GM23338 (cell line): ENCODE results near the gene RIMS4. TPM values are rescaled to one million over a fixed set of nuclear protein-coding genes. Genes with fewer than 3 reads are reported as not detected.
A peak's percentile ranks its signal among the peaks of the same experiment; 100 is the strongest.

ENCODE experiments used
- ATAC-seq: fragments of 200-7000 bp; cut with Tn5 transposase; 3 replicates; pipeline ENCODE4 v1.9.1; 2020
- DNase-seq: peaks from one replicate; pipeline ENCODE4 v3.0.0-alpha.2; 2015; ENCODE audit warnings: low spot score
- H2AFZ ChIP-seq: fragments of 200-600 bp; sonication (generic); 2 replicates; pipeline ENCODE4 v1.8.0; 2016; ENCODE audit warnings: antibody characterized with exemption, mild to moderate bottlenecking, moderate library complexity
- H3F3A ChIP-seq: fragments of 200-600 bp; sonication (generic); replicated peaks from 2 replicates; pipeline ENCODE4 v1.8.0; 2017; ENCODE audit warnings: antibody characterized with exemption, mixed run types, low read depth
- H3K27ac ChIP-seq: fragments of 200-600 bp; sonication (generic); 2 replicates; pipeline ENCODE4 v1.6.1; 2016; ENCODE audit warnings: low read depth
- H3K27me3 ChIP-seq: fragments of 200-600 bp; sonication (generic); 2 replicates; pipeline ENCODE4 v1.8.0; 2016; ENCODE audit warnings: mild to moderate bottlenecking, mixed run types, moderate library complexity; ENCODE audit not compliant: insufficient read depth
- H3K36me3 ChIP-seq: fragments of 200-600 bp; sonication (generic); 2 replicates; pipeline ENCODE4 v1.8.0; 2016; ENCODE audit warnings: mild to moderate bottlenecking; ENCODE audit not compliant: insufficient read depth
- H3K4me1 ChIP-seq: fragments of 200-600 bp; sonication (generic); 2 replicates; pipeline ENCODE4 v1.8.0; 2016; ENCODE audit warnings: mild to moderate bottlenecking, moderate library complexity; ENCODE audit not compliant: insufficient read depth
- H3K4me2 ChIP-seq: fragments of 200-600 bp; sonication (generic); 2 replicates; pipeline ENCODE4 v1.7.1; 2017; ENCODE audit warnings: mixed run types
- H3K4me3 ChIP-seq: fragments of 200-600 bp; sonication (generic); 2 replicates; pipeline ENCODE4 v1.6.1; 2016; ENCODE audit warnings: mixed run types
- H3K79me2 ChIP-seq: fragments of 200-600 bp; sonication (generic); replicated peaks from 2 replicates; pipeline ENCODE4 v1.8.0; 2017; ENCODE audit warnings: mild to moderate bottlenecking; ENCODE audit not compliant: insufficient read depth
- H3K9me2 ChIP-seq: fragments of 200-600 bp; sonication (generic); 2 replicates; pipeline ENCODE4 v1.8.0; 2017; ENCODE audit not compliant: insufficient read depth
- H4K20me1 ChIP-seq: fragments of 200-600 bp; sonication (generic); replicated peaks from 2 replicates; pipeline ENCODE4 v1.8.0; 2017; ENCODE audit warnings: mild to moderate bottlenecking; ENCODE audit not compliant: insufficient read depth
- H3K27ac Mint-ChIP-seq: 2 replicates; pipeline ENCODE4 v1.8.0; 2020; ENCODE audit warnings: inconsistent platforms, mild to moderate bottlenecking, moderate library complexity, mixed read lengths
- H3K27me3 Mint-ChIP-seq: 3 replicates; pipeline ENCODE4 v1.8.0; 2022; ENCODE audit warnings: low read depth, mild to moderate bottlenecking, moderate library complexity, mixed read lengths, inconsistent platforms; ENCODE audit not compliant: insufficient read depth, poor library complexity
- H3K36me3 Mint-ChIP-seq: 3 replicates; pipeline ENCODE4 v1.8.0; 2021; ENCODE audit warnings: low read depth, mild to moderate bottlenecking, inconsistent platforms, moderate library complexity, mixed read lengths
- H3K4me1 Mint-ChIP-seq: 3 replicates; pipeline ENCODE4 v1.8.0; 2020; ENCODE audit warnings: mild to moderate bottlenecking, inconsistent platforms, mixed read lengths
- H3K4me3 Mint-ChIP-seq: 3 replicates; pipeline ENCODE4 v1.8.0; 2021; ENCODE audit warnings: moderate library complexity, mild to moderate bottlenecking, inconsistent platforms, mixed read lengths
- H3K9me3 Mint-ChIP-seq: 3 replicates; pipeline ENCODE4 v1.8.0; 2020; ENCODE audit warnings: moderate library complexity, mild to moderate bottlenecking, inconsistent platforms, mixed read lengths
- CTCF ChIP-seq, 2 experiments: fragments of 200-600 bp in 1 of 2; sonication (generic) in 1 of 2; conservative IDR thresholded peaks; 2 replicates each; pipeline versions ENCODE4 v1.5.1 to v1.6.1; 2016 to 2017; ENCODE audit warnings: antibody characterized with exemption in 2 of 2, low read depth in 2 of 2, mild to moderate bottlenecking in 2 of 2, moderate library complexity in 1 of 2
- EZH2 ChIP-seq: fragments of 200-600 bp; sonication (generic); IDR thresholded peaks from one replicate; pipeline ENCODE4 v1.8.0; 2017; ENCODE audit warnings: antibody characterized with exemption, mild to moderate bottlenecking, low read depth; ENCODE audit not compliant: unreplicated experiment
- EZH2phosphoT487 ChIP-seq: fragments of 200-600 bp; sonication (generic); IDR thresholded peaks from one replicate; pipeline ENCODE4 v1.8.1; 2018; ENCODE audit warnings: antibody characterized with exemption; ENCODE audit not compliant: unreplicated experiment
- ZNF114 ChIP-seq: fragments of 250-450 bp; sonication (Bioruptor Pico); IDR thresholded peaks from 2 replicates; pipeline ENCODE4 v1.5.0; 2020; ENCODE audit warnings: mild to moderate bottlenecking, moderate library complexity
- polyA plus RNA-seq: library from polyadenylated mRNA; unstranded; fragments of >200 nt; fragmentation: Nextera tagmentation; extraction: Ambion mirVana; gene quantifications from 2 replicates; pipeline ENCODE4 v1.2.1, GENCODE V29; 2016
- total RNA-seq: library from RNA; depleted of rRNA; stranded (reverse); fragments of >200 nt; shearing (Covaris generic); gene quantifications from 2 replicates; pipeline ENCODE4 v1.2.3, GENCODE V29; 2014
- TF ChIP-seq, protein P1 (sequence below): fragments of 250-450 bp; sonication (Bioruptor Pico); IDR thresholded peaks from 2 replicates; pipeline ENCODE4 v1.5.0; 2020; ENCODE audit warnings: mild to moderate bottlenecking, moderate library complexity

The RIMS4 gene
- total and polyA plus RNA-seq, 2 experiments from 2014 or later = 3.5 to 39.7 TPM

- TF ChIP-seq CTCF (conservative IDR thresholded peaks at IDR 0.05; ENCODE audit: low read depth in 2 of 2) = no peak
- TF ChIP-seq EZH2 = no peak
- TF ChIP-seq EZH2phosphoT487 = no peak
- TF ChIP-seq, protein P1, sequence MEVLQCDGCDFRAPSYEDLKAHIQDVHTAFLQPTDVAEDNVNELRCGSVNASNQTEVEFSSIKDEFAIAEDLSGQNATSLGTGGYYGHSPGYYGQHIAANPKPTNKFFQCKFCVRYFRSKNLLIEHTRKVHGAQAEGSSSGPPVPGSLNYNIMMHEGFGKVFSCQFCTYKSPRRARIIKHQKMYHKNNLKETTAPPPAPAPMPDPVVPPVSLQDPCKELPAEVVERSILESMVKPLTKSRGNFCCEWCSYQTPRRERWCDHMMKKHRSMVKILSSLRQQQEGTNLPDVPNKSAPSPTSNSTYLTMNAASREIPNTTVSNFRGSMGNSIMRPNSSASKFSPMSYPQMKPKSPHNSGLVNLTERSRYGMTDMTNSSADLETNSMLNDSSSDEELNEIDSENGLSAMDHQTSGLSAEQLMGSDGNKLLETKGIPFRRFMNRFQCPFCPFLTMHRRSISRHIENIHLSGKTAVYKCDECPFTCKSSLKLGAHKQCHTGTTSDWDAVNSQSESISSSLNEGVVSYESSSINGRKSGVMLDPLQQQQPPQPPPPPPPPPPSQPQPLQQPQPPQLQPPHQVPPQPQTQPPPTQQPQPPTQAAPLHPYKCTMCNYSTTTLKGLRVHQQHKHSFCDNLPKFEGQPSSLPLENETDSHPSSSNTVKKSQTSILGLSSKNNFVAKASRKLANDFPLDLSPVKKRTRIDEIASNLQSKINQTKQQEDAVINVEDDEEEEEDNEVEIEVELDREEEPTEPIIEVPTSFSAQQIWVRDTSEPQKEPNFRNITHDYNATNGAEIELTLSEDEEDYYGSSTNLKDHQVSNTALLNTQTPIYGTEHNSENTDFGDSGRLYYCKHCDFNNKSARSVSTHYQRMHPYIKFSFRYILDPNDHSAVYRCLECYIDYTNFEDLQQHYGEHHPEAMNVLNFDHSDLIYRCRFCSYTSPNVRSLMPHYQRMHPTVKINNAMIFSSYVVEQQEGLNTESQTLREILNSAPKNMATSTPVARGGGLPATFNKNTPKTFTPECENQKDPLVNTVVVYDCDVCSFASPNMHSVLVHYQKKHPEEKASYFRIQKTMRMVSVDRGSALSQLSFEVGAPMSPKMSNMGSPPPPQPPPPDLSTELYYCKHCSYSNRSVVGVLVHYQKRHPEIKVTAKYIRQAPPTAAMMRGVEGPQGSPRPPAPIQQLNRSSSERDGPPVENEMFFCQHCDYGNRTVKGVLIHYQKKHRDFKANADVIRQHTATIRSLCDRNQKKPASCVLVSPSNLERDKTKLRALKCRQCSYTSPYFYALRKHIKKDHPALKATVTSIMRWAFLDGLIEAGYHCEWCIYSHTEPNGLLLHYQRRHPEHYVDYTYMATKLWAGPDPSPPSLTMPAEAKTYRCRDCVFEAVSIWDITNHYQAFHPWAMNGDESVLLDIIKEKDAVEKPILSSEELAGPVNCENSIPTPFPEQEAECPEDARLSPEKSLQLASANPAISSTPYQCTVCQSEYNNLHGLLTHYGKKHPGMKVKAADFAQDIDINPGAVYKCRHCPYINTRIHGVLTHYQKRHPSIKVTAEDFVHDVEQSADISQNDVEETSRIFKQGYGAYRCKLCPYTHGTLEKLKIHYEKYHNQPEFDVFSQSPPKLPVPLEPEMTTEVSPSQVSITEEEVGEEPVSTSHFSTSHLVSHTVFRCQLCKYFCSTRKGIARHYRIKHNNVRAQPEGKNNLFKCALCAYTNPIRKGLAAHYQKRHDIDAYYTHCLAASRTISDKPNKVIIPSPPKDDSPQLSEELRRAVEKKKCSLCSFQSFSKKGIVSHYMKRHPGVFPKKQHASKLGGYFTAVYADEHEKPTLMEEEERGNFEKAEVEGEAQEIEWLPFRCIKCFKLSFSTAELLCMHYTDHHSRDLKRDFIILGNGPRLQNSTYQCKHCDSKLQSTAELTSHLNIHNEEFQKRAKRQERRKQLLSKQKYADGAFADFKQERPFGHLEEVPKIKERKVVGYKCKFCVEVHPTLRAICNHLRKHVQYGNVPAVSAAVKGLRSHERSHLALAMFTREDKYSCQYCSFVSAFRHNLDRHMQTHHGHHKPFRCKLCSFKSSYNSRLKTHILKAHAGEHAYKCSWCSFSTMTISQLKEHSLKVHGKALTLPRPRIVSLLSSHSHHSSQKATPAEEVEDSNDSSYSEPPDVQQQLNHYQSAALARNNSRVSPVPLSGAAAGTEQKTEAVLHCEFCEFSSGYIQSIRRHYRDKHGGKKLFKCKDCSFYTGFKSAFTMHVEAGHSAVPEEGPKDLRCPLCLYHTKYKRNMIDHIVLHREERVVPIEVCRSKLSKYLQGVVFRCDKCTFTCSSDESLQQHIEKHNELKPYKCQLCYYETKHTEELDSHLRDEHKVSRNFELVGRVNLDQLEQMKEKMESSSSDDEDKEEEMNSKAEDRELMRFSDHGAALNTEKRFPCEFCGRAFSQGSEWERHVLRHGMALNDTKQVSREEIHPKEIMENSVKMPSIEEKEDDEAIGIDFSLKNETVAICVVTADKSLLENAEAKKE = no peak
Measured at GRCh38 chr20:44850272-44850671, 39.9 kb upstream of the RIMS4 start (continued).

GRCh38 chr20:44849703-44850102 lies 39.4 kb upstream of the RIMS4 start:
- no peak for TF ChIP-seq ZNF114 (CRISPR knock-in tag)
- TF ChIP-seq CTCF (conservative IDR thresholded peaks at IDR 0.05; ENCODE audit: low read depth in 2 of 2) = peak; percentile 18 to 31; a peak in 2 of 4 replicates
- TF ChIP-seq EZH2phosphoT487 = no peak
- Histone ChIP-seq H3K4me2 (no peak overlapping the region), H3K9me2 (no peaks in the 10 kb centered on the region), H3K36me3 (no peaks in the 10 kb centered on the region), H3K27ac (no peak overlapping the region), H4K20me1 (no peaks in the 10 kb centered on the region), H2AFZ (no peak overlapping the region), H3F3A (no peaks in the 10 kb centered on the region), H3K27me3 (no peaks in the 10 kb centered on the region), H3K4me3 (no peak overlapping the region), H3K79me2 (no peaks in the 10 kb centered on the region), H3K4me1 (peaks cover 9% of the 10 kb centered on the region)
- ATAC-seq (peak; percentile 45), DNase-seq (no peak)
- no peak overlapping the region for H3K27ac Mint-ChIP-seq
- H3K27me3 Mint-ChIP-seq = peaks cover 1% of the 10 kb centered on the region
- H3K9me3 Mint-ChIP-seq = peaks cover 6% of the 10 kb centered on the region; the same call in 2 of the 3 replicates
- no peak overlapping the region for H3K4me3 Mint-ChIP-seq
- H3K4me1 Mint-ChIP-seq = peaks cover 19% of the 10 kb centered on the region
- H3K36me3 Mint-ChIP-seq = no peaks in the 10 kb centered on the region
